ENCODE measurements around the gene REEP3. TPM values are rescaled to one million over a fixed set of nuclear protein-coding genes. Genes with fewer than 3 reads are reported as not detected.

REEP3 gene
- total and polyA plus RNA-seq, 2 experiments from 2014 or later = 44.2 to 49.2 TPM

GRCh38 chr10:63665670-63666134 is 144.5 kb downstream of the REEP3 start:
- peak in 1 of 2 donors; percentile 70 for DNase-seq (ENCODE audit: low read depth in 1 of 2, low spot score in 1 of 2)
- no peaks in the 10 kb centered on the region for H3K27me3 ChIP-seq
- no peaks in the 10 kb centered on the region for H3K9me3 ChIP-seq (ENCODE audit: low read depth)
- no peak overlapping the region for H3K27ac ChIP-seq
- no peak for TF ChIP-seq CTCF (IDR thresholded peaks at IDR 0.05; ENCODE audit: low read depth, low read length)
- H3K4me1 ChIP-seq (ENCODE audit: low read depth) = no peaks in the 10 kb centered on the region
- no peak overlapping the region for H3K4me3 ChIP-seq
- H3K36me3 ChIP-seq = no peaks in the 10 kb centered on the region

- H3K4me1 ChIP-seq (ENCODE audit: low read depth) = peaks cover 7% of the 10 kb centered on the region
- no peaks in the 10 kb centered on the region for H3K36me3 ChIP-seq
- H3K4me3 ChIP-seq = no peak overlapping the region
- DNase-seq (ENCODE audit: low read depth in 1 of 2, low spot score in 1 of 2) = peak in 1 of 2 donors; percentile 96
- no peak overlapping the region for H3K27ac ChIP-seq
- no peak for TF ChIP-seq CTCF (IDR thresholded peaks at IDR 0.05; ENCODE audit: low read depth, low read length)
- no peaks in the 10 kb centered on the region for H3K9me3 ChIP-seq (ENCODE audit: low read depth)
- H3K27me3 ChIP-seq = no peaks in the 10 kb centered on the region
Measured at GRCh38 chr10:63666836-63667383, 145.7 kb downstream of the REEP3 start.

- peak in 1 of 2 donors; percentile 66 for DNase-seq (ENCODE audit: low read depth in 1 of 2, low spot score in 1 of 2)
- no peaks in the 10 kb centered on the region for H3K36me3 ChIP-seq
- TF ChIP-seq CTCF (IDR thresholded peaks at IDR 0.05; ENCODE audit: low read depth, low read length) = no peak
- H3K27ac ChIP-seq = no peak overlapping the region
- peaks cover 7% of the 10 kb centered on the region for H3K4me1 ChIP-seq (ENCODE audit: low read depth)
- no peaks in the 10 kb centered on the region for H3K27me3 ChIP-seq
- H3K9me3 ChIP-seq (ENCODE audit: low read depth) = no peaks in the 10 kb centered on the region
- no peak overlapping the region for H3K4me3 ChIP-seq
Measured at GRCh38 chr10:63667596-63668480, 146.6 kb downstream of the REEP3 start.

- Histone ChIP-seq H3K4me3 (no peak overlapping the region), H3K4me1 (ENCODE audit: low read depth) (peaks cover 7% of the 10 kb centered on the region), H3K27ac (no peak overlapping the region), H3K27me3 (no peaks in the 10 kb centered on the region), H3K36me3 (no peaks in the 10 kb centered on the region), H3K9me3 (ENCODE audit: low read depth) (no peaks in the 10 kb centered on the region)
- no peak for TF ChIP-seq CTCF (IDR thresholded peaks at IDR 0.05; ENCODE audit: low read depth, low read length)
- DNase-seq (ENCODE audit: low read depth in 1 of 2, low spot score in 1 of 2) = peak in 1 of 2 donors; percentile 76
Measured at GRCh38 chr10:63670291-63670898, 149.2 kb downstream of the REEP3 start.

- H3K27ac ChIP-seq = no peak overlapping the region
- TF ChIP-seq CTCF (IDR thresholded peaks at IDR 0.05; ENCODE audit: low read depth, low read length) = no peak
- no peak overlapping the region for H3K4me3 ChIP-seq
Measured at GRCh38 chr10:63671317-63671937, 150.2 kb downstream of the REEP3 start.

More at GRCh38 chr10:63671317-63671937, 150.2 kb downstream of the REEP3 start:
- Histone ChIP-seq H3K36me3 (no peaks in the 10 kb centered on the region), H3K4me1 (ENCODE audit: low read depth) (peaks cover 7% of the 10 kb centered on the region), H3K27me3 (no peaks in the 10 kb centered on the region), H3K9me3 (ENCODE audit: low read depth) (no peaks in the 10 kb centered on the region)
- peak in 1 of 2 donors; percentile 81 for DNase-seq (ENCODE audit: low read depth in 1 of 2, low spot score in 1 of 2)
